ENCODE measurements around the gene NBAS. TPM values are rescaled to one million over a fixed set of nuclear protein-coding genes. Genes with fewer than 3 reads are reported as not detected.

NBAS gene
- total and polyA plus RNA-seq, 9 of the 15 experiments (the other 6 are each of a cell fraction or from before 2014, with no cell fraction given), result 15.3 to 94.4 (median 69.9) TPM

GRCh38 chr2:15421753-15422152, 139.4 kb downstream of the NBAS start:
- Histone ChIP-seq H3K79me2 (ENCODE audit: control insufficient read depth, insufficient read depth, low read length) (no peaks in the 10 kb centered on the region), H3K4me2 (ENCODE audit: insufficient read depth, low read length) (peak overlapping the region; percentile 34; the same call in 1 of the 2 replicates), H3K9me1 (ENCODE audit: control insufficient read depth, insufficient read depth, low read length) (no peaks in the 10 kb centered on the region), H3K4me1 (replicated peaks in 1 of 2; ENCODE audit: control insufficient read depth in 2 of 2, insufficient read depth in 2 of 2, low read length in 2 of 2) (peaks cover 3 to 11% of the 10 kb centered on the region in 2 experiments; a peak in 2 of 5 replicates), H3K36me3 (ENCODE audit: control insufficient read depth, insufficient read depth, low read length) (peaks cover 72% of the 10 kb centered on the region), H3K27me3 (ENCODE audit: control insufficient read depth in 2 of 2, insufficient read depth in 2 of 2, low read length in 2 of 2) (no peaks in the 10 kb centered on the region), H3K9ac (ENCODE audit: insufficient read depth in 1 of 2, low read depth in 2 of 2, low read length in 2 of 2) (no peak overlapping the region), H3K9me3 (replicated peaks; ENCODE audit: control insufficient read depth, insufficient read depth, low read depth, low read length) (no peaks in the 10 kb centered on the region), H3K4me3 (no peak overlapping the region), H2AFZ (ENCODE audit: low read depth, low read length) (no peak overlapping the region), H3K27ac (ENCODE audit: extremely low read depth, low read depth, low read length) (no peak overlapping the region), H4K20me1 (replicated peaks; ENCODE audit: control insufficient read depth, insufficient read depth, low read length) (no peaks in the 10 kb centered on the region)
- ChIA-PET POLR2A (interaction anchor here (0.6 to 2.3 kb wide), 5 partner anchors 10 to 296 kb away, joined by 3 to 11 read pairs (median 3); no protein-coding TSS in a partner anchor), CTCF (ENCODE audit: low intra/inter-chr PET ratio) (no interaction called here)
- DNase-seq (ENCODE audit: extremely low read depth in 1 of 4, low spot score in 3 of 4) (peak in 2 of 4 experiments; percentile 41 to 64), ATAC-seq (peak; percentile 79), FAIRE-seq (peak; percentile 90)
- no TSS peak for BruUV-seq (replicated peaks)
- in situ Hi-C loops (cut with MboI), result no loop called here
- WGBS (ENCODE audit: insufficient coverage, low coverage, missing lambda C conversion rate), result 21% methylated on average over 3 of the region's 3 CpGs
- intact Hi-C loops (cut with micrococcal nuclease), result no loop called here
- TF ChIP-seq ZNF384 (IDR thresholded peaks at IDR 0.05; ENCODE audit: low read depth, low read length), result no peak
- no peak for TF ChIP-seq RB1 (IDR thresholded peaks at IDR 0.05; ENCODE audit: low read depth)
- TF ChIP-seq KDM2B (CRISPR knock-in tag; IDR thresholded peaks at IDR 0.05), result no peak
- peak; percentile 56; the same call in 1 of the 2 replicates for TF ChIP-seq BHLHE40 (IDR thresholded peaks at IDR 0.05; ENCODE audit: low read length)
- no peak for TF ChIP-seq ZNF134 (CRISPR knock-in tag; conservative IDR thresholded peaks at IDR 0.05)
- no peak for TF ChIP-seq ATF4 (CRISPR knock-in tag; IDR thresholded peaks at IDR 0.05)
- TF ChIP-seq HES1 (IDR thresholded peaks at IDR 0.05; ENCODE audit: low read depth), result no peak
- no peak for TF ChIP-seq RREB1 (CRISPR knock-in tag; IDR thresholded peaks at IDR 0.05)
- TF ChIP-seq ZBTB49 (CRISPR knock-in tag; IDR thresholded peaks at IDR 0.05; ENCODE audit: borderline replicate concordance), result no peak
- no peak for TF ChIP-seq ZNF511 (CRISPR knock-in tag; IDR thresholded peaks at IDR 0.05)
- no peak for TF ChIP-seq HEY1 (CRISPR knock-in tag; IDR thresholded peaks at IDR 0.05; ENCODE audit: borderline replicate concordance)
- TF ChIP-seq TAL1 (IDR thresholded peaks at IDR 0.05), result peak; percentile 14; the same call in 1 of the 2 replicates
- no peak for TF ChIP-seq ARNT (IDR thresholded peaks at IDR 0.05)

All from K562 (cell line).